GM12864 (cell line): ENCODE results near the gene KCNJ10.

Experiments used
- DNase-seq: peaks from one replicate; pipeline ENCODE4 v3.0.0-alpha.2; 2011; ENCODE audit warnings: low read depth
- H3K4me3 ChIP-seq: 2 replicates; pipeline ENCODE4 v1.5.1; 2011; ENCODE audit warnings: mild to moderate bottlenecking, low read depth, low read length, control low read depth
- CTCF ChIP-seq: IDR thresholded peaks from 2 replicates; pipeline ENCODE4 v1.5.1; 2011; ENCODE audit warnings: low read depth, mild to moderate bottlenecking, moderate library complexity, low read length, control low read depth, inconsistent platforms; ENCODE audit errors: missing control alignments

The KCNJ10 gene

DNA sequence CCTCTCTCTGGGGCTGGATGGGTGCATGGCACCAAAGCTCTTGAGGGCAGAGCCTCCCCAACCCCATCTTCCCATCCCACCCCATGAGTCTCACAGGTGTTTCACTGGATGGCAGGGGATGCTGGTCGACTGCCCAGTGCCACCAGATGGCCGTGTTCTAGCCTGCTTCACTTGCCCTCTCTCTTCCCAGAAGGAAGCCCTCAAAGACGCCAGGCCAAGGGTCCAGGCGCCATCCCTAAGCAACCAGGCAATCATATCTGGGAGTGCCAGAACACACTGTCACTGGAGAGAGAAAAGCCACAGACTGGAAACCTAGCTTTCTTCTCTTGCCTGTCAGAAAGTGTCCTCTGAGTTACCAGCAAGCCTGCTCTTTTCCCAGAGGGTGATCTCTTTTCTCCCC is 64.9 kb downstream of the KCNJ10 start:
- H3K4me3 ChIP-seq, result no peak overlapping the region
- no peak for TF ChIP-seq CTCF

GRCh38 chr1:160004425-160004824 is 65.5 kb downstream of the KCNJ10 start:
- TF ChIP-seq CTCF, result no peak
- H3K4me3 ChIP-seq, result no peak overlapping the region
- no peak for DNase-seq

More for the DNA sequence above, 64.9 kb downstream of the KCNJ10 start:
- DNase-seq, result no peak

- no peak for TF ChIP-seq CTCF
- no peak for DNase-seq
These were observed 66.0 kb downstream of the KCNJ10 start for GRCh38 chr1:160004001-160004400.

DNA sequence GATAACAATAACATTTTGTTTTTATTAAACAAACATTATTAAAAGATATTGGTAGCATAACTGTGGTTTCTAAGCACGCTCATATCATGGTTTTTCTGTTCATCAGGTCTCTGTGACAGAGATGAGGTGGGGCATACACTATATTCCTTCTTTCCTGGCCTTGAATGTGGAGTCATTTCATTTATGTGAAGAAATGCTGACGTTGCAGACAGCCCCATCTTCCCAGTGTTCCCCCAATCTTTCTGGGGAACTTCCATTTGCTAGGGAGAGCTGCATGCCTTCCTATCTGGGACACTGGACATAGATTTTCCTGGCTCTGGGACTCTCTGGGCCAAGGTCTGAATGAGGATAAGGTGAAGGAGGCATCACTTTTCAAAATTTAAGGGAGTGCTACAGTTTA is 68.5 kb downstream of the KCNJ10 start:
- no peak overlapping the region for H3K4me3 ChIP-seq
- no peak for TF ChIP-seq CTCF
- DNase-seq, result no peak

More at GRCh38 chr1:160004001-160004400, 66.0 kb downstream of the KCNJ10 start:
- H3K4me3 ChIP-seq, result no peak overlapping the region

- no peak for DNase-seq
- H3K4me3 ChIP-seq, result no peak overlapping the region
- no peak for TF ChIP-seq CTCF
These were observed 70.8 kb downstream of the KCNJ10 start for GRCh38 chr1:159999204-159999603.

GRCh38 chr1:159996653-159997052 is 73.3 kb downstream of the KCNJ10 start:
- DNase-seq, result no peak
- TF ChIP-seq CTCF, result no peak
- H3K4me3 ChIP-seq, result no peak overlapping the region

DNA sequence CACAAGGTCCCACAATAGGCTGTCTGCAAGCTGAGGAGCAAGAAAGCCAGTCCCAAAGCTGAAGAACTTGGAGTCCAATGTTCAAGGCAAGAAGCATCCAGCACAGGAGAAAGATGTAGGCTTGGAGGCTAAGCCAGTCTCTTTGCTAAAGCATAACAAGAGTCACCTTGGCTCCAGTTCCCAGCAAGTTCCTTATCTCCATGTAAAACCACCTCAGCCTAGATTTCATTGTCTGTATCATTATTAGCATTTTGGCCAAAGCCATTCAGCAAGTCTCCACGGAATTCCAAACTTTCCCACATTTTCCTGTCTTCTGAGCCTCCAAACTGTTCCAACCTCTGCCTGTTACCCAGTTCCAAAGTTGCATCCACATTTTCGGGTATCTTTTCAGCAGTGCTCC is 75.1 kb downstream of the KCNJ10 start:
- no peak for TF ChIP-seq CTCF
- no peak for DNase-seq
- no peak overlapping the region for H3K4me3 ChIP-seq
